KMS-11 (cell line): Measurements from ENCODE around the gene NCOA1.

Experiments used
- H2AFZ ChIP-seq: fragments of 200-600 bp; sonication (generic); 2 replicates; pipeline ENCODE4 v1.6.1; 2016; ENCODE audit warnings: antibody characterized with exemption, mixed run types, low read depth
- H3K27ac ChIP-seq: fragments of 200-600 bp; sonication (generic); 2 replicates; pipeline ENCODE4 v1.6.1; 2016; ENCODE audit warnings: mild to moderate bottlenecking, mixed run types
- H3K27me3 ChIP-seq: fragments of 200-600 bp; sonication (generic); 2 replicates; pipeline ENCODE4 v1.6.1; 2017; ENCODE audit warnings: mild to moderate bottlenecking, low read depth, mixed run types, moderate library complexity; ENCODE audit not compliant: insufficient read depth
- H3K36me3 ChIP-seq: fragments of 200-600 bp; sonication (generic); 2 replicates; pipeline ENCODE4 v1.6.1; 2017; ENCODE audit warnings: mild to moderate bottlenecking, mixed run types; ENCODE audit not compliant: insufficient read depth
- H3K4me1 ChIP-seq: fragments of 200-600 bp; sonication (generic); 2 replicates; pipeline ENCODE4 v1.6.1; 2016; ENCODE audit warnings: mild to moderate bottlenecking, low read depth, mixed run types; ENCODE audit not compliant: poor library complexity, severe bottlenecking
- H3K4me2 ChIP-seq: fragments of 200-600 bp; sonication (generic); 2 replicates; pipeline ENCODE4 v1.7.0; 2016; ENCODE audit warnings: mild to moderate bottlenecking, mixed run types
- H3K4me3 ChIP-seq: fragments of 200-600 bp; sonication (generic); IDR thresholded peaks from 2 replicates; pipeline ENCODE4 v1.6.1; 2017; ENCODE audit warnings: low read depth, low read length, mixed read lengths; ENCODE audit not compliant: insufficient read depth
- H3K79me2 ChIP-seq: fragments of 200-600 bp; sonication (generic); 2 replicates; pipeline ENCODE4 v1.6.1; 2016; ENCODE audit warnings: low read depth, mixed run types; ENCODE audit not compliant: insufficient read depth
- H3K9ac ChIP-seq: fragments of 200-600 bp; sonication (generic); 2 replicates; pipeline ENCODE4 v1.6.1; 2016; ENCODE audit warnings: mild to moderate bottlenecking, mixed run types
- H4K20me1 ChIP-seq: fragments of 200-600 bp; sonication (generic); 2 replicates; pipeline ENCODE4 v1.6.1; 2016; ENCODE audit warnings: mild to moderate bottlenecking, mixed run types; ENCODE audit not compliant: insufficient read depth
- CTCF ChIP-seq: fragments of 200-600 bp; sonication (generic); conservative IDR thresholded peaks from 2 replicates; pipeline ENCODE4 v1.6.1; 2017; ENCODE audit warnings: low read depth, mild to moderate bottlenecking, antibody characterized with exemption, low read length, moderate library complexity, mixed read lengths

Gene NCOA1

GRCh38 chr2:24749069-24749691 lies 258.1 kb downstream of the NCOA1 start:
- H3K79me2 ChIP-seq = no peaks in the 10 kb centered on the region
- no peaks in the 10 kb centered on the region for H4K20me1 ChIP-seq
- no peak overlapping the region for H3K9ac ChIP-seq
- H3K4me1 ChIP-seq = no peaks in the 10 kb centered on the region
- no peaks in the 10 kb centered on the region for H3K27me3 ChIP-seq
- no peak for TF ChIP-seq CTCF
- no peak overlapping the region for H3K27ac ChIP-seq
- no peaks in the 10 kb centered on the region for H3K36me3 ChIP-seq
- H2AFZ ChIP-seq = no peak overlapping the region
- no peak overlapping the region for H3K4me2 ChIP-seq
- H3K4me3 ChIP-seq = no peak overlapping the region

- Histone ChIP-seq H3K4me1 (peaks cover 7% of the 10 kb centered on the region), H4K20me1 (no peaks in the 10 kb centered on the region), H3K27me3 (no peaks in the 10 kb centered on the region), H3K36me3 (no peaks in the 10 kb centered on the region), H3K79me2 (no peaks in the 10 kb centered on the region), H3K4me3 (no peak overlapping the region), H3K4me2 (no peak overlapping the region), H3K9ac (no peak overlapping the region), H2AFZ (no peak overlapping the region), H3K27ac (no peak overlapping the region)
- no peak for TF ChIP-seq CTCF
These were observed 264.1 kb downstream of the NCOA1 start for GRCh38 chr2:24754985-24755705.

- Histone ChIP-seq H3K9ac (no peak overlapping the region), H2AFZ (no peak overlapping the region), H3K79me2 (no peaks in the 10 kb centered on the region), H3K4me1 (peaks cover 7% of the 10 kb centered on the region), H4K20me1 (no peaks in the 10 kb centered on the region), H3K36me3 (no peaks in the 10 kb centered on the region), H3K27ac (no peak overlapping the region), H3K4me3 (no peak overlapping the region), H3K27me3 (no peaks in the 10 kb centered on the region), H3K4me2 (no peak overlapping the region)
- TF ChIP-seq CTCF = no peak
These were observed 265.7 kb downstream of the NCOA1 start for GRCh38 chr2:24756789-24757188.

GRCh38 chr2:24761866-24762265 lies 270.8 kb downstream of the NCOA1 start:
- Histone ChIP-seq H2AFZ (no peak overlapping the region), H3K27ac (no peak overlapping the region), H3K36me3 (no peaks in the 10 kb centered on the region), H3K27me3 (no peaks in the 10 kb centered on the region), H3K4me1 (peaks cover 35% of the 10 kb centered on the region), H3K79me2 (no peaks in the 10 kb centered on the region), H3K4me2 (no peak overlapping the region), H3K4me3 (no peak overlapping the region), H4K20me1 (no peaks in the 10 kb centered on the region), H3K9ac (no peak overlapping the region)
- no peak for TF ChIP-seq CTCF
